PC-3 (cell line): Measurements from ENCODE around the gene ELL2. TPM values are rescaled to one million over a fixed set of nuclear protein-coding genes. Genes with fewer than 3 reads are reported as not detected.

Experiments used
- ATAC-seq: fragments of 200-7000 bp; cut with Tn5 transposase; 2 replicates; pipeline ENCODE4 v1.9.1; 2020; ENCODE audit warnings: mild to moderate bottlenecking, moderate library complexity
- BruUV-seq: library from RNA; stranded (reverse); fragments of 400-500 nt; replicated peaks from 2 replicates; lab custom pipeline; 2021; lab: Mats Ljungman, UMichigan
- CTCF ChIA-PET: fragments of 300-600 bp; sonication (Branson Sonifier 250); formaldehyde crosslinking; loops from one replicate; lab custom pipeline; 2022; ENCODE audit warnings: antibody characterized with exemption; lab: Charles Lee
- POLR2A ChIA-PET: fragments of 300-600 bp; sonication (Branson Sonifier 250); formaldehyde crosslinking; loops from one replicate; lab custom pipeline; 2022; ENCODE audit warnings: antibody characterized with exemption; ENCODE audit not compliant: unreplicated experiment; lab: Charles Lee
- DNase-seq: peaks from one replicate; pipeline ENCODE4 v3.0.0-alpha.2; 2015
- H2AFZ ChIP-seq: fragments of 300-600 bp; sonication (generic); 2 replicates; pipeline ENCODE4 v1.6.0; 2016; ENCODE audit warnings: antibody characterized with exemption, low read length
- H3F3A ChIP-seq: fragments of 300-600 bp; sonication (generic); one replicate; pipeline ENCODE4 v1.6.0; 2017; ENCODE audit warnings: antibody characterized with exemption, low read length, control low read depth, mild to moderate bottlenecking; ENCODE audit not compliant: unreplicated experiment
- H3K27ac ChIP-seq: fragments of 300-600 bp; sonication (generic); 2 replicates; pipeline ENCODE4 v1.5.1; 2016; ENCODE audit warnings: mild to moderate bottlenecking, low read length
- H3K27me3 ChIP-seq: fragments of 300-600 bp; sonication (generic); 2 replicates; pipeline ENCODE4 v1.6.1; 2016; ENCODE audit warnings: low read length, mixed read lengths
- H3K36me3 ChIP-seq: fragments of 300-600 bp; sonication (generic); 2 replicates; pipeline ENCODE4 v1.6.1; 2016; ENCODE audit warnings: low read depth, mixed run types, low read length, mixed read lengths
- H3K4me1 ChIP-seq: fragments of 300-600 bp; sonication (generic); 2 replicates; pipeline ENCODE4 v1.5.1; 2016; ENCODE audit warnings: low read length; ENCODE audit not compliant: insufficient read depth
- H3K4me2 ChIP-seq: fragments of 300-600 bp; sonication (generic); 2 replicates; pipeline ENCODE4 v1.6.0; 2016; ENCODE audit warnings: low read length
- H3K4me3 ChIP-seq: fragments of 300-600 bp; sonication (generic); 2 replicates; pipeline ENCODE4 v1.5.1; 2016; ENCODE audit warnings: mild to moderate bottlenecking, low read length, mixed read lengths
- H3K79me2 ChIP-seq: fragments of 300-600 bp; sonication (generic); 2 replicates; pipeline ENCODE4 v1.6.1; 2017; ENCODE audit warnings: low read length, mixed read lengths
- H3K9ac ChIP-seq: fragments of 300-600 bp; sonication (generic); 2 replicates; pipeline ENCODE4 v1.6.0; 2016; ENCODE audit warnings: mild to moderate bottlenecking, low read length
- H3K9me2 ChIP-seq: fragments of 300-600 bp; sonication (generic); replicated peaks from 2 replicates; pipeline ENCODE4 v1.6.1; 2016; ENCODE audit warnings: mixed run types, low read length, mixed read lengths
- H3K9me3 ChIP-seq: fragments of 300-600 bp; sonication (generic); 2 replicates; pipeline ENCODE4 v1.6.1; 2016; ENCODE audit warnings: low read length, mixed read lengths
- H4K20me1 ChIP-seq: fragments of 300-600 bp; sonication (generic); 2 replicates; pipeline ENCODE4 v1.6.1; 2016; ENCODE audit warnings: low read length, mixed read lengths
- EZH2 ChIP-seq: fragments of 300-600 bp; sonication (generic); IDR thresholded peaks from one replicate; pipeline ENCODE4 v1.6.1; 2017; ENCODE audit warnings: antibody characterized with exemption, mild to moderate bottlenecking, low read length; ENCODE audit not compliant: unreplicated experiment
- EZH2phosphoT487 ChIP-seq: fragments of 300-600 bp; sonication (generic); IDR thresholded peaks from 2 replicates; pipeline ENCODE4 v1.6.1; 2018; ENCODE audit warnings: mild to moderate bottlenecking, antibody characterized with exemption, low read length, borderline replicate concordance
- intact Hi-C: fragments of 100-400 bp; cut with micrococcal nuclease; formaldehyde crosslinking; loops from 2 replicates; pipeline ENCODE4 v1.9.0; 2023
- total RNA-seq: library from RNA; depleted of rRNA; stranded (reverse); fragments of >200 nt; gene quantifications from 2 replicates; pipeline ENCODE4 v1.2.3, GENCODE V29; 2014
- TF ChIP-seq, protein P1 (sequence below): fragments of 300-600 bp; sonication (generic); conservative IDR thresholded peaks from 2 replicates; pipeline ENCODE4 v1.5.1; 2017; ENCODE audit warnings: antibody characterized with exemption, low read depth, mild to moderate bottlenecking, low read length

The ELL2 gene
- total RNA-seq, 1 experiment from 2014 or later = 72.2 TPM

- ATAC-seq (no peak), DNase-seq (no peak)
- Histone ChIP-seq H3K36me3 (peaks cover 15% of the 10 kb centered on the region), H3K4me1 (no peaks in the 10 kb centered on the region), H3K9me2 (no peaks in the 10 kb centered on the region), H4K20me1 (peaks cover 35% of the 10 kb centered on the region), H3K9ac (no peak overlapping the region), H3K27me3 (no peaks in the 10 kb centered on the region), H3K27ac (no peak overlapping the region), H3K79me2 (peaks cover 98% of the 10 kb centered on the region), H3K4me3 (no peak overlapping the region), H3K4me2 (no peak overlapping the region), H3K9me3 (no peaks in the 10 kb centered on the region), H2AFZ (no peak overlapping the region), H3F3A (no peaks in the 10 kb centered on the region)
- ChIA-PET POLR2A (no interaction called here), CTCF (no interaction called here)
- intact Hi-C loops = no loop called here
- BruUV-seq = no TSS peak
- TF ChIP-seq, protein P1, sequence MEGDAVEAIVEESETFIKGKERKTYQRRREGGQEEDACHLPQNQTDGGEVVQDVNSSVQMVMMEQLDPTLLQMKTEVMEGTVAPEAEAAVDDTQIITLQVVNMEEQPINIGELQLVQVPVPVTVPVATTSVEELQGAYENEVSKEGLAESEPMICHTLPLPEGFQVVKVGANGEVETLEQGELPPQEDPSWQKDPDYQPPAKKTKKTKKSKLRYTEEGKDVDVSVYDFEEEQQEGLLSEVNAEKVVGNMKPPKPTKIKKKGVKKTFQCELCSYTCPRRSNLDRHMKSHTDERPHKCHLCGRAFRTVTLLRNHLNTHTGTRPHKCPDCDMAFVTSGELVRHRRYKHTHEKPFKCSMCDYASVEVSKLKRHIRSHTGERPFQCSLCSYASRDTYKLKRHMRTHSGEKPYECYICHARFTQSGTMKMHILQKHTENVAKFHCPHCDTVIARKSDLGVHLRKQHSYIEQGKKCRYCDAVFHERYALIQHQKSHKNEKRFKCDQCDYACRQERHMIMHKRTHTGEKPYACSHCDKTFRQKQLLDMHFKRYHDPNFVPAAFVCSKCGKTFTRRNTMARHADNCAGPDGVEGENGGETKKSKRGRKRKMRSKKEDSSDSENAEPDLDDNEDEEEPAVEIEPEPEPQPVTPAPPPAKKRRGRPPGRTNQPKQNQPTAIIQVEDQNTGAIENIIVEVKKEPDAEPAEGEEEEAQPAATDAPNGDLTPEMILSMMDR = no peak
- TF ChIP-seq EZH2 (no peak), EZH2phosphoT487 (no peak)
Observed at GRCh38 chr5:95942968-95943367, 18.7 kb downstream of the ELL2 start.

GRCh38 chr5:95942414-95942813 lies 19.2 kb downstream of the ELL2 start:
- ChIA-PET POLR2A (no interaction called here), CTCF (no interaction called here)
- H2AFZ ChIP-seq = no peak overlapping the region
- H3K4me2 ChIP-seq = no peak overlapping the region
- H4K20me1 ChIP-seq = peaks cover 35% of the 10 kb centered on the region
- no peaks in the 10 kb centered on the region for H3K4me1 ChIP-seq
- intact Hi-C loops = no loop called here
- H3K9ac ChIP-seq = no peak overlapping the region
- H3K9me2 ChIP-seq = no peaks in the 10 kb centered on the region
- no peaks in the 10 kb centered on the region for H3K9me3 ChIP-seq
- peaks cover 15% of the 10 kb centered on the region for H3K36me3 ChIP-seq
- H3K79me2 ChIP-seq = peaks cover 98% of the 10 kb centered on the region
- no peaks in the 10 kb centered on the region for H3F3A ChIP-seq
- no peak overlapping the region for H3K4me3 ChIP-seq
- no peak overlapping the region for H3K27ac ChIP-seq
- ATAC-seq = no peak
- no peaks in the 10 kb centered on the region for H3K27me3 ChIP-seq
- BruUV-seq = no TSS peak
- DNase-seq = no peak
- TF ChIP-seq EZH2 = no peak
- TF ChIP-seq, protein P1 = no peak
- TF ChIP-seq EZH2phosphoT487 = no peak

- BruUV-seq = TSS peak; percentile 11
- no peaks in the 10 kb centered on the region for H3K9me2 ChIP-seq
- peaks cover 98% of the 10 kb centered on the region for H3K79me2 ChIP-seq
- POLR2A ChIA-PET = no interaction called here
- H3K27me3 ChIP-seq = no peaks in the 10 kb centered on the region
- intact Hi-C loops = no loop called here
- no peaks in the 10 kb centered on the region for H3K4me1 ChIP-seq
- ATAC-seq (no peak), DNase-seq (no peak)
- H3K9ac ChIP-seq = no peak overlapping the region
- no peaks in the 10 kb centered on the region for H3F3A ChIP-seq
- H3K4me3 ChIP-seq = no peak overlapping the region
- TF ChIP-seq EZH2phosphoT487 = no peak
- TF ChIP-seq, protein P1 = no peak
- no peak for TF ChIP-seq EZH2
- no peak overlapping the region for H3K27ac ChIP-seq
- H3K36me3 ChIP-seq = peaks cover 15% of the 10 kb centered on the region
- no peak overlapping the region for H2AFZ ChIP-seq
- no peaks in the 10 kb centered on the region for H3K9me3 ChIP-seq
- no peak overlapping the region for H3K4me2 ChIP-seq
- CTCF ChIA-PET = no interaction called here
- H4K20me1 ChIP-seq = peaks cover 34% of the 10 kb centered on the region
Observed at GRCh38 chr5:95941756-95942155, 19.9 kb downstream of the ELL2 start.
